ENCODE results near the gene PSME3. TPM values are rescaled to one million over a fixed set of nuclear protein-coding genes. Genes with fewer than 3 reads are reported as not detected.

PSME3 gene
- total RNA-seq, 1 experiment from 2014 or later: 222 TPM

DNA sequence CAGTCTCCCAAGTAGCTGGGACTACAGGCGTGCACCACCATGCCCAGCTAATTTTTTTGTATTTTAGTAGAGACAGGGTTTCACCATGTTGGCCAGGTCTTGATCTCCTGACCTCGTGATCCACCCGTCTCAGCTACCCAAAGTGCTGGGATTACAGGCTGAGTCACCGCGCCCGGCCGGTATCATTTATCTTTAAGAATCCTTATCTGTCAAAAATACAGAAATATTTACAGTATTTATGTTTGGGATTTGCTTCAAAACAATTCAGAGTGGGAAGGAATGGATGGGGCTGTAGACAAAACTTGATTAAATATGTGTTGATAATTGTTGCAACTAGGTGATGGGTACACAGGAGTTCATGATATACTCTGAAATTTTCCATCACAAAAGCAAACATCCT is 12.0 kb upstream of the PSME3 start:
- Histone ChIP-seq H3K4me1 (ENCODE audit: insufficient read depth, low read length) (no peaks in the 10 kb centered on the region), H3K27ac (ENCODE audit: insufficient read length, low read depth, low read length) (no peak overlapping the region), H2BK12ac (ENCODE audit: insufficient read length, low read depth, low read length) (no peak overlapping the region), H3K27me3 (ENCODE audit: insufficient read depth, low read length) (no peaks in the 10 kb centered on the region), H3K4me2 (ENCODE audit: insufficient read depth, insufficient read length, low read length) (no peak overlapping the region), H3K9ac (ENCODE audit: extremely low read depth, insufficient read length, low read length) (no peak overlapping the region), H3T11ph (ENCODE audit: low read length) (no peak overlapping the region), H2BK5ac (ENCODE audit: insufficient read length, low read length) (no peak overlapping the region), H4K5ac (ENCODE audit: insufficient read length, low read depth, low read length) (no peak overlapping the region), H2BK120ac (ENCODE audit: low read depth, low read length, poor library complexity, severe bottlenecking) (no peak overlapping the region), H3K9me3 (ENCODE audit: control insufficient read depth, low read depth, low read length) (no peaks in the 10 kb centered on the region), H3K79me2 (ENCODE audit: insufficient read depth, low read length) (peaks cover 3% of the 10 kb centered on the region; the same call in 1 of the 2 replicates), H2AK5ac (ENCODE audit: insufficient read length, low read length) (no peak overlapping the region), H4K91ac (ENCODE audit: insufficient read length, low read depth, low read length) (no peak overlapping the region), H3K23me2 (ENCODE audit: insufficient read length, low read depth, low read length, poor library complexity, severe bottlenecking) (peaks cover 6% of the 10 kb centered on the region), H3K18ac (ENCODE audit: insufficient read length, low read depth, low read length) (no peak overlapping the region), H3K79me1 (ENCODE audit: insufficient read depth, low read depth, low read length, poor library complexity, severe bottlenecking) (no peaks in the 10 kb centered on the region), H2BK20ac (ENCODE audit: low read depth, low read length, poor library complexity, severe bottlenecking) (no peak overlapping the region), H2AFZ (ENCODE audit: low read length) (no peak overlapping the region), H3K14ac (ENCODE audit: insufficient read depth, low read length) (no peak overlapping the region), H2BK15ac (ENCODE audit: low read depth, low read length) (no peak overlapping the region), H4K8ac (replicated peaks; ENCODE audit: insufficient read length, low read depth, low read length) (no peak overlapping the region), H4K20me1 (ENCODE audit: control insufficient read depth, insufficient read depth, insufficient read length) (no peaks in the 10 kb centered on the region), H3K23ac (ENCODE audit: insufficient read length, low read depth, low read length) (no peak overlapping the region), H3K56ac (ENCODE audit: insufficient read length, low read depth, low read length) (no peak overlapping the region), H3K4ac (ENCODE audit: low read depth, low read length) (no peak overlapping the region)
- Mint-ChIP-seq H3K27ac (no peak overlapping the region), H3K27me3 (ENCODE audit: low read depth) (no peaks in the 10 kb centered on the region; the same call in 1 of the 2 replicates), H3K36me3 (ENCODE audit: insufficient read depth in 1 of 3, low read depth in 3 of 3) (peaks cover 19 to 57% (median 40%) of the 10 kb centered on the region in 3 experiments), H3K9me3 (no peaks in the 10 kb centered on the region), H3K4me1 (peaks cover 6 to 7% of the 10 kb centered on the region in 2 experiments), H3K4me3 (no peak overlapping the region)
- no peak for DNase-seq
- TF ChIP-seq, protein P1, sequence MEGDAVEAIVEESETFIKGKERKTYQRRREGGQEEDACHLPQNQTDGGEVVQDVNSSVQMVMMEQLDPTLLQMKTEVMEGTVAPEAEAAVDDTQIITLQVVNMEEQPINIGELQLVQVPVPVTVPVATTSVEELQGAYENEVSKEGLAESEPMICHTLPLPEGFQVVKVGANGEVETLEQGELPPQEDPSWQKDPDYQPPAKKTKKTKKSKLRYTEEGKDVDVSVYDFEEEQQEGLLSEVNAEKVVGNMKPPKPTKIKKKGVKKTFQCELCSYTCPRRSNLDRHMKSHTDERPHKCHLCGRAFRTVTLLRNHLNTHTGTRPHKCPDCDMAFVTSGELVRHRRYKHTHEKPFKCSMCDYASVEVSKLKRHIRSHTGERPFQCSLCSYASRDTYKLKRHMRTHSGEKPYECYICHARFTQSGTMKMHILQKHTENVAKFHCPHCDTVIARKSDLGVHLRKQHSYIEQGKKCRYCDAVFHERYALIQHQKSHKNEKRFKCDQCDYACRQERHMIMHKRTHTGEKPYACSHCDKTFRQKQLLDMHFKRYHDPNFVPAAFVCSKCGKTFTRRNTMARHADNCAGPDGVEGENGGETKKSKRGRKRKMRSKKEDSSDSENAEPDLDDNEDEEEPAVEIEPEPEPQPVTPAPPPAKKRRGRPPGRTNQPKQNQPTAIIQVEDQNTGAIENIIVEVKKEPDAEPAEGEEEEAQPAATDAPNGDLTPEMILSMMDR (conservative IDR thresholded peaks at IDR 0.05): no peak
- WGBS (ENCODE audit: extremely low coverage, insufficient read length, low lambda C conversion rate): no CpG with 5 or more reads among the region's 7 CpGs
